ENCODE results near the gene HSD3B1. TPM values are rescaled to one million over a fixed set of nuclear protein-coding genes. Genes with fewer than 3 reads are reported as not detected.

The HSD3B1 gene
- total RNA-seq, 4 donors from 2014 or later = not detected

DNA sequence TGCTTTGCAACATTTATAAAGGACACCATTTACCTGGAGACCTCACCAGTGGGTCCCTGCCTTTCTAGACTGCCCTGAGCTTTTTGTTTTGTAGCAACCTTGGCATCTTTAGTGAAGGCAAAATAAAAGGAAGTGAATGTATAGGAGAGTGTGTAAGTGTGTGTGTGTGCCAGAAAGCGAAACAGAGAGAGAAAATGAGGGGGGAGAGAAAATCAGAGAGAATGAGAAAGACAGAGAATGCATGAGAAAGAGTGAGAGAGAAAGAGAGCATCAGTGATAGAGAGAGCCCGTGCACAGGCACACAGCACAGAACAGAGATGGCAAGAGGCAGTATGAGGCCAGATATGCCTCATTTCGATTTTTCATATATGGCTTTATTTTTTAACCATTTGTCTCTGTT, 57.5 kb downstream of the HSD3B1 start:
- H3K36me3 ChIP-seq = no peaks in the 10 kb centered on the region
- H3K4me3 ChIP-seq = no peak overlapping the region
- no peaks in the 10 kb centered on the region for H3K27me3 ChIP-seq
- H3K9me3 ChIP-seq = no peaks in the 10 kb centered on the region
- no peak for DNase-seq (ENCODE audit: low spot score in 2 of 2)
- no peak for TF ChIP-seq POLR2A (IDR thresholded peaks at IDR 0.05)
- TF ChIP-seq EP300 (IDR thresholded peaks at IDR 0.05) = no peak
- TF ChIP-seq, protein P1, sequence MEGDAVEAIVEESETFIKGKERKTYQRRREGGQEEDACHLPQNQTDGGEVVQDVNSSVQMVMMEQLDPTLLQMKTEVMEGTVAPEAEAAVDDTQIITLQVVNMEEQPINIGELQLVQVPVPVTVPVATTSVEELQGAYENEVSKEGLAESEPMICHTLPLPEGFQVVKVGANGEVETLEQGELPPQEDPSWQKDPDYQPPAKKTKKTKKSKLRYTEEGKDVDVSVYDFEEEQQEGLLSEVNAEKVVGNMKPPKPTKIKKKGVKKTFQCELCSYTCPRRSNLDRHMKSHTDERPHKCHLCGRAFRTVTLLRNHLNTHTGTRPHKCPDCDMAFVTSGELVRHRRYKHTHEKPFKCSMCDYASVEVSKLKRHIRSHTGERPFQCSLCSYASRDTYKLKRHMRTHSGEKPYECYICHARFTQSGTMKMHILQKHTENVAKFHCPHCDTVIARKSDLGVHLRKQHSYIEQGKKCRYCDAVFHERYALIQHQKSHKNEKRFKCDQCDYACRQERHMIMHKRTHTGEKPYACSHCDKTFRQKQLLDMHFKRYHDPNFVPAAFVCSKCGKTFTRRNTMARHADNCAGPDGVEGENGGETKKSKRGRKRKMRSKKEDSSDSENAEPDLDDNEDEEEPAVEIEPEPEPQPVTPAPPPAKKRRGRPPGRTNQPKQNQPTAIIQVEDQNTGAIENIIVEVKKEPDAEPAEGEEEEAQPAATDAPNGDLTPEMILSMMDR (IDR thresholded peaks at IDR 0.05) = no peak
- no peak overlapping the region for H3K27ac ChIP-seq
- H3K4me1 ChIP-seq = peaks cover 0 to 35% (median 5%) of the 10 kb centered on the region in 4 donors
- 76 to 88% methylated on average over 3 of the region's 3 CpGs for WGBS, 2 donors

Other genes with a start within 250 kb of the HSD3B1 start
- gene HAO2, start 138.4 kb upstream of the HSD3B1 start, total RNA-seq = not detected
- 1 to 10 TPM in 1 of 4 donors, not detected in 3; 3.9 TPM for gene HSD3B2, start 92.1 kb upstream of the HSD3B1 start, total RNA-seq
- gene ZNF697, start 141.1 kb downstream of the HSD3B1 start, total RNA-seq = 1 to 10 TPM; 3.3 to 9.0 (median 4.9) TPM
- gene PHGDH, start 204.7 kb downstream of the HSD3B1 start, total RNA-seq = 10 to 100 TPM; 16.5 to 56.3 (median 42.9) TPM